Endothelial cell of umbilical vein (primary cell): ENCODE measurements around the gene KCNJ16. TPM values are rescaled to one million over a fixed set of nuclear protein-coding genes. Genes with fewer than 3 reads are reported as not detected.

Source experiments
- BruUV-seq: library from RNA; stranded (reverse); fragments of 400-500 nt; replicated peaks from 2 replicates; lab custom pipeline; 2021; lab: Mats Ljungman, UMichigan
- CTCF ChIA-PET: fragments of 300-600, 350-600 bp; sonication (Branson Sonifier 250); formaldehyde crosslinking; loops from one replicate; lab custom pipeline; 2021; ENCODE audit warnings: antibody characterized with exemption, inconsistent platforms; lab: Charles Lee
- POLR2A ChIA-PET: fragments of 300-600, 350-600 bp; sonication (Branson Sonifier 250); formaldehyde crosslinking; loops from one replicate; lab custom pipeline; 2021; ENCODE audit warnings: antibody characterized with exemption, inconsistent platforms; lab: Charles Lee
- DNase-seq: peaks from one replicate; pipeline ENCODE4 v3.0.0-alpha.2; 2011; ENCODE audit warnings: low read depth, low spot score
- FAIRE-seq: peaks from 2 replicates; lab custom pipeline; 2011; peaks lifted over from hg19 to GRCh38; lab: Jason Lieb, UNC
- H2AFZ ChIP-seq: 2 replicates; pipeline ENCODE4 v1.6.0; 2012; ENCODE audit warnings: low read depth, low read length, control low read depth, inconsistent platforms
- H3K27ac ChIP-seq: 2 replicates; pipeline ENCODE4 v1.5.1; 2011; ENCODE audit warnings: low read depth, mild to moderate bottlenecking, control low read depth, low read length, moderate library complexity; ENCODE audit not compliant: insufficient read depth
- H3K27me3 ChIP-seq, 2 experiments: 2 replicates each; pipeline versions ENCODE4 v1.6.0 to v1.6.1; 2011; ENCODE audit warnings: low read length in 2 of 2, mixed read lengths in 1 of 2; ENCODE audit not compliant: control insufficient read depth in 2 of 2, insufficient read depth in 2 of 2
- H3K36me3 ChIP-seq, 2 experiments: 2 replicates in 1 of 2; 3 replicates in 1 of 2; pipeline ENCODE4 v1.5.1; 2011; ENCODE audit warnings: low read length in 2 of 2, mild to moderate bottlenecking in 1 of 2, moderate library complexity in 1 of 2; ENCODE audit not compliant: control insufficient read depth in 2 of 2, insufficient read depth in 2 of 2; ENCODE audit errors: extremely low read depth in 1 of 2
- H3K4me1 ChIP-seq: 3 replicates; pipeline ENCODE4 v1.5.1; 2011; ENCODE audit warnings: mild to moderate bottlenecking, low read length; ENCODE audit not compliant: control insufficient read depth, insufficient read depth; ENCODE audit errors: extremely low read depth
- H3K4me2 ChIP-seq: 2 replicates; pipeline ENCODE4 v1.6.1; 2011; ENCODE audit warnings: low read length, control low read depth, mixed read lengths; ENCODE audit not compliant: insufficient read depth
- H3K4me3 ChIP-seq, 3 experiments: fragments of 200-600 bp in 1 of 3; sonication (generic), shearing (Covaris generic) in 1 of 3; replicated peaks in 1 of 3; 2 replicates each; pipeline ENCODE4 v1.5.1; 2011 to 2016; ENCODE audit warnings: control low read depth in 3 of 3, low read length in 3 of 3, mild to moderate bottlenecking in 2 of 3, inconsistent platforms in 1 of 3, low read depth in 1 of 3, moderate library complexity in 1 of 3; ENCODE audit not compliant: insufficient read depth in 1 of 3
- H3K79me2 ChIP-seq: 2 replicates; pipeline ENCODE4 v1.6.0; 2012; ENCODE audit warnings: low read length, inconsistent platforms; ENCODE audit not compliant: control insufficient read depth, insufficient read depth
- H3K9ac ChIP-seq: replicated peaks from 2 replicates; pipeline ENCODE3; 2011; ENCODE audit warnings: low read length, control low read depth; ENCODE audit not compliant: insufficient read depth; ENCODE audit errors: extremely low read depth
- H3K9me1 ChIP-seq: replicated peaks from 3 replicates; pipeline ENCODE4 v1.6.0; 2011; ENCODE audit warnings: mild to moderate bottlenecking, low read length; ENCODE audit not compliant: control insufficient read depth, insufficient read depth; ENCODE audit errors: extremely low read depth
- H3K9me3 ChIP-seq: replicated peaks from 2 replicates; pipeline ENCODE4 v1.5.1; 2012; ENCODE audit warnings: low read length, inconsistent platforms; ENCODE audit not compliant: control insufficient read depth, insufficient read depth
- H4K20me1 ChIP-seq: replicated peaks from 2 replicates; pipeline ENCODE3; 2011; ENCODE audit warnings: mild to moderate bottlenecking, low read length; ENCODE audit not compliant: control insufficient read depth, insufficient read depth; ENCODE audit errors: extremely low read depth
- EZH2 ChIP-seq: IDR thresholded peaks from 2 replicates; pipeline ENCODE4 v1.6.1; 2012; ENCODE audit warnings: borderline replicate concordance, low read depth, mild to moderate bottlenecking, moderate library complexity, low read length, inconsistent platforms; ENCODE audit not compliant: severe bottlenecking
- FOS ChIP-seq: IDR thresholded peaks from 2 replicates; pipeline ENCODE4 v1.6.1; 2011; ENCODE audit warnings: mild to moderate bottlenecking, low read length, moderate library complexity, borderline replicate concordance; ENCODE audit not compliant: insufficient read depth
- GATA2 ChIP-seq: IDR thresholded peaks from 2 replicates; pipeline ENCODE4 v1.7.0; 2011; ENCODE audit warnings: low read depth, mild to moderate bottlenecking, moderate library complexity, mixed read lengths, low read length; ENCODE audit not compliant: insufficient read length, insufficient read depth
- JUN ChIP-seq: IDR thresholded peaks from 2 replicates; pipeline ENCODE4 v1.6.1; 2011; ENCODE audit warnings: borderline replicate concordance, low read depth; ENCODE audit not compliant: insufficient read length, insufficient read depth
- MYC ChIP-seq: IDR thresholded peaks from one replicate; pipeline ENCODE4 v1.6.1; 2011; ENCODE audit warnings: mild to moderate bottlenecking, low read depth, low read length
- POLR2AphosphoS5 ChIP-seq: IDR thresholded peaks from 2 replicates; pipeline ENCODE4 v1.6.1; 2012; ENCODE audit warnings: low read depth, mild to moderate bottlenecking, control low read depth, low read length, moderate library complexity; ENCODE audit not compliant: insufficient read depth
- dilution Hi-C: fragments of 300-500 bp; cut with MboI; formaldehyde crosslinking; loops from one replicate; pipeline ENCODE4 v1.15.0; 2019; ENCODE audit warnings: low sequenced_read_pairs; ENCODE audit not compliant: extremely low pct_ligation_motif_present
- intact Hi-C: fragments of 100-400 bp; cut with micrococcal nuclease; formaldehyde crosslinking; loops from one replicate; pipeline ENCODE4 v1.10.0; 2022
- polyA plus RNA-seq, 4 experiments: library from polyadenylated mRNA; depleted of rRNA in 3 of 4; stranded (reverse) in 3 of 4; unstranded in 1 of 4; fragments of >200 nt; gene quantifications; 2 replicates each; pipeline versions ENCODE4 v1.2.1 to v1.2.3, GENCODE V29; 2011 to 2012; ENCODE audit warnings: missing spikeins in 1 of 4
- total RNA-seq: library from RNA; stranded (reverse); gene quantifications from 2 replicates; pipeline ENCODE4 v1.2.3, GENCODE V29; 2021
- TF ChIP-seq, protein P1 (sequence below), 2 donors: IDR thresholded peaks; 1 replicate in 1 of 2; 2 replicates in 1 of 2; pipeline ENCODE4 v1.5.1; 2011; ENCODE audit warnings: low read length in 2 of 2, mild to moderate bottlenecking in 2 of 2, moderate library complexity in 2 of 2, control low read depth in 1 of 2, inconsistent platforms in 1 of 2, low read depth in 1 of 2; ENCODE audit not compliant: insufficient read depth in 1 of 2; ENCODE audit errors: extremely low read depth in 1 of 2
- TF ChIP-seq, protein P2 (sequence below): IDR thresholded peaks from 2 replicates; pipeline ENCODE4 v1.6.1; 2011; ENCODE audit not compliant: insufficient read depth, insufficient read length

Gene KCNJ16
- total and polyA plus RNA-seq, 2 donors (not counting 3 experiments of a cell fraction or from before 2014, with no cell fraction given): 0.07 TPM; not detected in 1

DNA sequence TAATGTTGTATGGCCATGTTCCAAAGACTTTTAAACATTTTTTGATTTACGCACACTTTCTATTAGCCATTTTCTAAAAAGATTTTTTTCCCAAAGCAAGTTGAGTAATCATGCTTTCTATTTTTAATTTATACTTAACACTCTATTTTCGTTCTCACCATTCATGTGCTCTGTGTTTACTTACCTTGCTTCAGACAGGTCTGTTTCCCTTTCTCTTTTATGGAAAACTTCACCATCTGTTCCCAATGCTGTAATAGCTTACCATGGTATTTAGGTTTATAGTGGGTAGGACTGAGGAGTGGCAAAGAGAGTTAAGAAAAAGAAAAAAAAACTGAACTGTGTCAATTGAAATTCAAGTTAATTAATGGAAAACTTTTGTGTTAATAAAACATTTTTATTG is 37.5 kb upstream of the KCNJ16 start:
- H3K27me3 ChIP-seq: no peaks in the 10 kb centered on the region
- no peaks in the 10 kb centered on the region for H3K79me2 ChIP-seq
- no TSS peak for BruUV-seq
- no peaks in the 10 kb centered on the region for H3K9me3 ChIP-seq
- no peak overlapping the region for H3K4me2 ChIP-seq
- DNase-seq (no peak), FAIRE-seq (no peak)
- no peak overlapping the region for H2AFZ ChIP-seq
- H3K4me3 ChIP-seq: no peak overlapping the region
- intact Hi-C loops (no loop called here), dilution Hi-C loops (no loop called here)
- peaks cover 44% of the 10 kb centered on the region for H3K4me1 ChIP-seq
- no peaks in the 10 kb centered on the region for H3K9me1 ChIP-seq
- ChIA-PET CTCF (no interaction called here), POLR2A (no interaction called here)
- no peaks in the 10 kb centered on the region for H3K36me3 ChIP-seq
- no peaks in the 10 kb centered on the region for H4K20me1 ChIP-seq
- no peak overlapping the region for H3K9ac ChIP-seq
- H3K27ac ChIP-seq: no peak overlapping the region
- TF ChIP-seq, protein P1, sequence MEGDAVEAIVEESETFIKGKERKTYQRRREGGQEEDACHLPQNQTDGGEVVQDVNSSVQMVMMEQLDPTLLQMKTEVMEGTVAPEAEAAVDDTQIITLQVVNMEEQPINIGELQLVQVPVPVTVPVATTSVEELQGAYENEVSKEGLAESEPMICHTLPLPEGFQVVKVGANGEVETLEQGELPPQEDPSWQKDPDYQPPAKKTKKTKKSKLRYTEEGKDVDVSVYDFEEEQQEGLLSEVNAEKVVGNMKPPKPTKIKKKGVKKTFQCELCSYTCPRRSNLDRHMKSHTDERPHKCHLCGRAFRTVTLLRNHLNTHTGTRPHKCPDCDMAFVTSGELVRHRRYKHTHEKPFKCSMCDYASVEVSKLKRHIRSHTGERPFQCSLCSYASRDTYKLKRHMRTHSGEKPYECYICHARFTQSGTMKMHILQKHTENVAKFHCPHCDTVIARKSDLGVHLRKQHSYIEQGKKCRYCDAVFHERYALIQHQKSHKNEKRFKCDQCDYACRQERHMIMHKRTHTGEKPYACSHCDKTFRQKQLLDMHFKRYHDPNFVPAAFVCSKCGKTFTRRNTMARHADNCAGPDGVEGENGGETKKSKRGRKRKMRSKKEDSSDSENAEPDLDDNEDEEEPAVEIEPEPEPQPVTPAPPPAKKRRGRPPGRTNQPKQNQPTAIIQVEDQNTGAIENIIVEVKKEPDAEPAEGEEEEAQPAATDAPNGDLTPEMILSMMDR (IDR thresholded peaks at IDR 0.05; ENCODE audit: extremely low read depth in 1 of 2, insufficient read depth in 1 of 2, low read depth in 1 of 2, low read length in 2 of 2): no peak
- TF ChIP-seq EZH2 (no peak), POLR2AphosphoS5 (no peak), MYC (no peak), JUN (no peak), GATA2 (no peak), FOS (no peak)
- TF ChIP-seq, protein P2, sequence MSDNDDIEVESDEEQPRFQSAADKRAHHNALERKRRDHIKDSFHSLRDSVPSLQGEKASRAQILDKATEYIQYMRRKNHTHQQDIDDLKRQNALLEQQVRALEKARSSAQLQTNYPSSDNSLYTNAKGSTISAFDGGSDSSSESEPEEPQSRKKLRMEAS: no peak
